Colon (tissue), 2 donors: ENCODE results near the gene KLC1.
"Not testable (repeated sequence)": the region's sequence is repeated elsewhere in the genome, so short reads cannot be mapped to it uniquely, and the experiment has no call there.

Experiments used
- FAIRE-seq: peaks from 2 replicates; lab custom pipeline; 2012; peaks lifted over from hg19 to GRCh38; lab: Jason Lieb, UNC
- donor health status: control.
- donor health status: control.

The KLC1 gene

GRCh38 chr14:103691655-103692054 lies 62.6 kb downstream of the KLC1 start:
- not testable (repeated sequence) for FAIRE-seq

- no peak for FAIRE-seq
These were observed 63.1 kb downstream of the KLC1 start for GRCh38 chr14:103692159-103692558.

- FAIRE-seq: no peak
These were observed 63.9 kb downstream of the KLC1 start for GRCh38 chr14:103692871-103693270.

- no peak for FAIRE-seq
These were observed 64.5 kb downstream of the KLC1 start for GRCh38 chr14:103693515-103693914.

- no peak for FAIRE-seq
These were observed 65.6 kb downstream of the KLC1 start for GRCh38 chr14:103694572-103695026.

GRCh38 chr14:103695296-103696069 lies 66.5 kb downstream of the KLC1 start:
- FAIRE-seq: no peak

- no peak for FAIRE-seq
These were observed 67.0 kb downstream of the KLC1 start for GRCh38 chr14:103696070-103696402.

GRCh38 chr14:103696466-103697071 lies 67.6 kb downstream of the KLC1 start:
- FAIRE-seq: no peak

GRCh38 chr14:103697206-103697602 lies 68.2 kb downstream of the KLC1 start:
- no peak for FAIRE-seq

GRCh38 chr14:103697603-103698379 lies 68.8 kb downstream of the KLC1 start:
- FAIRE-seq: no peak

GRCh38 chr14:103698380-103699260 lies 69.6 kb downstream of the KLC1 start:
- no peak for FAIRE-seq

GRCh38 chr14:103699261-103699661 lies 70.2 kb downstream of the KLC1 start:
- FAIRE-seq: no peak

GRCh38 chr14:103699901-103700752 lies 71.1 kb downstream of the KLC1 start:
- FAIRE-seq: no peak

- no peak for FAIRE-seq
These were observed 71.9 kb downstream of the KLC1 start for GRCh38 chr14:103700753-103701490.

GRCh38 chr14:103702095-103702494 lies 73.1 kb downstream of the KLC1 start:
- FAIRE-seq: no peak

GRCh38 chr14:103702497-103703432 lies 73.8 kb downstream of the KLC1 start:
- no peak for FAIRE-seq

- no peak for FAIRE-seq
These were observed 74.7 kb downstream of the KLC1 start for GRCh38 chr14:103703433-103704385.

- FAIRE-seq: no peak
These were observed 75.7 kb downstream of the KLC1 start for GRCh38 chr14:103704708-103705107.
